DMS153 (cell line): ENCODE measurements around the gene DNAAF5.

Experiments used
- DNase-seq: peaks from one replicate; lab custom pipeline; 2025; lab: John Stamatoyannopoulos, UW

The DNAAF5 gene

DNA sequence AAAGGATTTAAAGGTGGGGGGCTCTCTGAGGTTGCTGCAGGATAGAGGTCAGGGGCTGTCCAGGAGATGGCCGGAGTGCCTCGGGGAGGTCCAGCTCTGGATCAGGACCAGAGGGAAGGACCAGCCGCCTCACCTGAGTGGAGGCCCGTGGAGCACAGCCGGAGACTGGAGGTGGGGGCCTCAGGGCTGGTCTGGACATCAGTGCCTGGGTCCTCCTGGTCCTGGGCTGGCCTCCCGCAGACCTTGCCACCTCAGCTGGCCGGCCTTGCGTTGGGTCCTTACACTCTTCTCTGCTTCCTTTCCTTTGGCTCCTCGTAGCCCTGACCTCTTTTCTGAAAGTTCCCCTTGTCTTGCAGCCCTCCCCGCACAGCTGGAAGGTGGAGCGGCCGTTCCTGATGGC lies 107.8 kb downstream of the DNAAF5 start:
- DNase-seq, result no peak

DNA sequence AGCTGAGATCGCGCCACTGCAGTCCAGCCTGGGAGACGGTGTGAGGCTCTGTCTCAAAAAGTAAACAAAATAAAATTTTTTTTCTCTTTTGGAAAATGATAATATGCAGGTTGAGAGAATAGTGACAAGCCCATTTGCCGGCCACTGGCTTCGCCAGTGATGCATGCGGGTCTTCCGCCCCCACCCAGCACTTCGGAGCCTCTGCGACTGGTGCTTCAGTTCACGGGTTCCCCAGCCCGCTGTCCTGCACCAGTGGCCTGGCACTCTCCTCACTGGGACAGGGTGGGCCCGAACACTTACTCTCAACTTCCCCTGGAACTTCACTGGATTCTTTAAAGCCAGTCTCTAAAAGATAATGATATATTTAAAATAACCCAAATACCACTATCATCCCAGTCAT lies 108.5 kb downstream of the DNAAF5 start:
- DNase-seq, result no peak

DNA sequence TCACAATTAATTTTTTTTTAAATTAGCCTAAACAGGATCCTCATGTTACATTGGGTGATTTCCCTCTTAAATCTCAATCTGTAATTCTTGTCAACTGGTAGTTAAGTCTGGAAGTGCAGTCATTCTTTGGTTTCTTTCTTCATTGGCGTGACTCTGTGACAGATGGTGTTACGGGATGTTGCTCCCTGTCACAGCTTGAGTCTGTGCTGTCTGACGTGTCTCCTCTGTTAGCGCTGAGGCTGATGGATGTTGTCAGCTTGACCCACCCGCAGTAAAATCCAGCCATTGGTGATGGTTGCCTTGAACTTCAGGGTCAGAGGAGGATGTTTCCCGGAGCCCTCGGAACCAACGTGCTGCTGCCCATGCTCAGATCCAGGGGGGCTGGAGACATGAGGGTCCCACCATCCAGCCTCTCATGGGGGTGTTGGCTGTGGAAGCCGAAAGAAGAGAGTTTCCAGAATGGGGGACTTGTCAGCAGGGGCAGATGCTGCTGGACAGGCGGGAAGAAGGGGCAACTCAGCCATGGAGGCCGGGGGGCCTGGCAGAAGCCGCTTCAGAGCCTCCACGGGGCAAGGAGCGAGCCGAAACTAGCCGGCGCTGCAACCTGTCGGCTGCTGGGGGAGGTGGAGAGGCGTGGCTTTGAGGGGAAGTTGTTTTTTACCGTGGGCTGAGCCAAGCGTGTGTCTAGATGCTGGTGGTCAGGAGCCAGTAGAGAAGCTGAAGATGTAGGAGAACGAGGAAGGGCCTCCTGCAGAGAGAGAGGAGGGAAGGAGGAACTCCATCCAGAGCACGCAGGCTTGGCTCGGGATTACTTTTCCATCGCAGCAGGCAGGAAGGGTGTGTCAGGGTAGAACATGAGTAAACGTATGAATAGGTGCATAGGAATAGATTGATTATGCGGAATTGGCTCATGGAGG lies 109.2 kb downstream of the DNAAF5 start:
- no peak for DNase-seq
